Stomach (tissue), 9 donors: ENCODE data around the gene ALOX15B. TPM values are rescaled to one million over a fixed set of nuclear protein-coding genes. Genes with fewer than 3 reads are reported as not detected.

Source experiments
- DNase-seq, 2 donors: peaks; one replicate each; pipeline versions ENCODE4 v3.0.0 to v3.0.0-alpha.2; 2013 to 2019
- H3K27ac ChIP-seq, 5 donors: fragments of 200-600 bp in 4 of 5; sonication (generic) in 4 of 5; one replicate each; pipeline ENCODE4 v1.5.1; 2013 to 2019; ENCODE audit warnings: mild to moderate bottlenecking in 1 of 5, moderate library complexity in 1 of 5
- H3K27me3 ChIP-seq, 3 donors: fragments of 200-600 bp; sonication (generic); one replicate each; pipeline ENCODE4 v1.5.1; 2017 to 2019; ENCODE audit warnings: mixed run types in 1 of 3
- H3K36me3 ChIP-seq, 4 donors: fragments of 200-600 bp; sonication (generic); 1 replicate in 3 of 4; 2 replicates in 1 of 4; pipeline ENCODE4 v1.5.1; 2016 to 2019
- H3K4me1 ChIP-seq, 4 donors: fragments of 200-600 bp; sonication (generic); one replicate each; pipeline ENCODE4 v1.5.1; 2016 to 2019
- H3K4me3 ChIP-seq, 4 donors: fragments of 200-600 bp; sonication (generic) in 3 of 4; one replicate each; pipeline ENCODE4 v1.5.1; 2016 to 2019; ENCODE audit warnings: mild to moderate bottlenecking in 1 of 4
- H3K9me3 ChIP-seq, 4 donors: fragments of 200-600 bp; sonication (generic); one replicate each; pipeline ENCODE4 v1.5.1; 2016 to 2019
- EP300 ChIP-seq: sonication (generic); formaldehyde crosslinking; IDR thresholded peaks from one replicate; pipeline ENCODE4 v1.6.1; 2017; ENCODE audit warnings: antibody characterized with exemption
- POLR2A ChIP-seq, 4 donors: fragments of 450-650 bp; IDR thresholded peaks; one replicate each; pipeline ENCODE4 v1.6.1; 2016; ENCODE audit warnings: antibody characterized with exemption in 4 of 4, control low read depth in 2 of 4, mild to moderate bottlenecking in 1 of 4, moderate library complexity in 1 of 4
- POLR2AphosphoS5 ChIP-seq, 3 donors: sonication (generic); formaldehyde crosslinking; IDR thresholded peaks; one replicate each; pipeline ENCODE4 v1.6.1; 2016; ENCODE audit warnings: antibody characterized with exemption in 3 of 3
- WGBS, 5 donors: extraction: QIAGEN DNeasy Blood & Tissue Kit in 3 of 5; methylation state at CpG; one replicate each; pipeline versions ENCODE4 v1.1.5 to v1.1.7; 2013 to 2018; 5-methylcytosine and 5-hydroxymethylcytosine counted together
- intact Hi-C: fragments of 100-400 bp; cut with DNase I; formaldehyde crosslinking; loops from one replicate; pipeline ENCODE4 v1.15.1; 2023; ENCODE audit warnings: low total_unique reads
- polyA plus RNA-seq, 3 donors: library from polyadenylated mRNA; stranded (reverse); fragments of 200-250 nt; gene quantifications; one replicate each; pipeline ENCODE4 v1.2.3, GENCODE V29; 2013
- total RNA-seq, 5 donors: library from RNA; depleted of rRNA; stranded (reverse); fragments of >200 nt; gene quantifications; one replicate each; pipeline versions ENCODE4 v1.1.0 to v1.2.3, GENCODE V29; 2014 to 2016
- TF ChIP-seq, protein P1 (sequence below), 7 experiments: fragments of 450-650 bp in 4 of 7; fragments of 200-600 bp in 3 of 7; sonication (generic) in 3 of 7; IDR thresholded peaks; one replicate each; pipeline ENCODE4 v1.5.1; 2016 to 2019; ENCODE audit warnings: antibody characterized with exemption in 7 of 7, control low read depth in 2 of 7, mild to moderate bottlenecking in 1 of 7
- donor health status: healthy with polysubstance abuse.
- donor health status: Bipolar disorder and iron deficiency.
- donor health status: healthy.

The ALOX15B gene
- total and polyA plus RNA-seq, 8 donors: 1.5 to 10.5 (median 2.9) TPM; not detected in 1

GRCh38 chr17:8019166-8019565 is 19.7 kb upstream of the ALOX15B start:
- intact Hi-C loops: no loop called here

GRCh38 chr17:8019665-8020650 is 18.9 kb upstream of the ALOX15B start:
- 69 to 74% (median 72%) methylated on average over 15 to 16 of the region's 16 CpGs for WGBS, 5 donors
- H3K4me1 ChIP-seq: peaks cover 21 to 34% (median 32%) of the 10 kb centered on the region in 4 donors
- H3K27ac ChIP-seq: no peak overlapping the region
- no peak overlapping the region for H3K4me3 ChIP-seq
- intact Hi-C loops: no loop called here
- TF ChIP-seq POLR2A (IDR thresholded peaks at IDR 0.05) (no peak), EP300 (no peak), POLR2AphosphoS5 (IDR thresholded peaks at IDR 0.05) (peak in 1 of 3 donors; percentile 46)
- TF ChIP-seq, protein P1, sequence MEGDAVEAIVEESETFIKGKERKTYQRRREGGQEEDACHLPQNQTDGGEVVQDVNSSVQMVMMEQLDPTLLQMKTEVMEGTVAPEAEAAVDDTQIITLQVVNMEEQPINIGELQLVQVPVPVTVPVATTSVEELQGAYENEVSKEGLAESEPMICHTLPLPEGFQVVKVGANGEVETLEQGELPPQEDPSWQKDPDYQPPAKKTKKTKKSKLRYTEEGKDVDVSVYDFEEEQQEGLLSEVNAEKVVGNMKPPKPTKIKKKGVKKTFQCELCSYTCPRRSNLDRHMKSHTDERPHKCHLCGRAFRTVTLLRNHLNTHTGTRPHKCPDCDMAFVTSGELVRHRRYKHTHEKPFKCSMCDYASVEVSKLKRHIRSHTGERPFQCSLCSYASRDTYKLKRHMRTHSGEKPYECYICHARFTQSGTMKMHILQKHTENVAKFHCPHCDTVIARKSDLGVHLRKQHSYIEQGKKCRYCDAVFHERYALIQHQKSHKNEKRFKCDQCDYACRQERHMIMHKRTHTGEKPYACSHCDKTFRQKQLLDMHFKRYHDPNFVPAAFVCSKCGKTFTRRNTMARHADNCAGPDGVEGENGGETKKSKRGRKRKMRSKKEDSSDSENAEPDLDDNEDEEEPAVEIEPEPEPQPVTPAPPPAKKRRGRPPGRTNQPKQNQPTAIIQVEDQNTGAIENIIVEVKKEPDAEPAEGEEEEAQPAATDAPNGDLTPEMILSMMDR (IDR thresholded peaks at IDR 0.05): no peak
- no peaks in the 10 kb centered on the region for H3K36me3 ChIP-seq
- H3K9me3 ChIP-seq: no peaks in the 10 kb centered on the region
- peak; percentile 51 to 62 for DNase-seq
- peaks cover 0 to 30% (median 10%) of the 10 kb centered on the region in 3 donors for H3K27me3 ChIP-seq

More at GRCh38 chr17:8019166-8019565, 19.7 kb upstream of the ALOX15B start:
- Histone ChIP-seq H3K27me3 (peaks cover 0 to 36% (median 10%) of the 10 kb centered on the region in 3 donors), H3K4me3 (no peak overlapping the region), H3K27ac (no peak overlapping the region), H3K4me1 (peaks cover 21 to 34% (median 32%) of the 10 kb centered on the region in 4 donors), H3K36me3 (no peaks in the 10 kb centered on the region), H3K9me3 (no peaks in the 10 kb centered on the region)
- DNase-seq: no peak
- no peak for TF ChIP-seq EP300
- TF ChIP-seq POLR2AphosphoS5 (IDR thresholded peaks at IDR 0.05): no peak
- TF ChIP-seq POLR2A (IDR thresholded peaks at IDR 0.05): no peak
- TF ChIP-seq, protein P1 (IDR thresholded peaks at IDR 0.05): no peak
- WGBS, 5 donors: 53 to 79% (median 60%) methylated on average over 5 of the region's 5 CpGs

GRCh38 chr17:8020776-8021564 is 17.9 kb upstream of the ALOX15B start:
- intact Hi-C loops: no loop called here
- H3K27me3 ChIP-seq: peaks cover 0 to 24% (median 4%) of the 10 kb centered on the region in 3 donors
- H3K4me3 ChIP-seq: no peak overlapping the region
- no peaks in the 10 kb centered on the region for H3K36me3 ChIP-seq
- no peak overlapping the region for H3K27ac ChIP-seq
- 88 to 94% (median 89%) methylated on average over 9 of the region's 9 CpGs for WGBS, 5 donors
- TF ChIP-seq POLR2A (IDR thresholded peaks at IDR 0.05): no peak
- no peak for TF ChIP-seq POLR2AphosphoS5 (IDR thresholded peaks at IDR 0.05)
- TF ChIP-seq EP300: no peak
- TF ChIP-seq, protein P1 (IDR thresholded peaks at IDR 0.05): no peak
- DNase-seq: no peak
- no peaks in the 10 kb centered on the region for H3K9me3 ChIP-seq
- peaks cover 18 to 30% (median 26%) of the 10 kb centered on the region in 4 donors for H3K4me1 ChIP-seq
